Brain microvascular endothelial cell (primary cell): ENCODE results near the gene MTHFD1L.
"Not testable (repeated sequence)": the region's sequence is repeated elsewhere in the genome, so short reads cannot be mapped to it uniquely, and the experiment has no call there.

Experiments
- DNase-seq: peaks from one replicate; pipeline ENCODE4 v3.0.0-alpha.2; 2020
- H3K27ac ChIP-seq: fragments of 250-450 bp; sonication (Bioruptor Pico); 2 replicates; pipeline ENCODE4 v1.5.1; 2020; ENCODE audit warnings: mild to moderate bottlenecking, moderate library complexity
- H3K27me3 ChIP-seq: fragments of 250-450 bp; sonication (Bioruptor Pico); replicated peaks from 2 replicates; pipeline ENCODE4 v1.5.1; 2020; ENCODE audit warnings: mild to moderate bottlenecking
- H3K36me3 ChIP-seq: fragments of 250-450 bp; sonication (Bioruptor Pico); replicated peaks from 2 replicates; pipeline ENCODE4 v1.5.1; 2020; ENCODE audit warnings: mild to moderate bottlenecking
- H3K4me3 ChIP-seq: 2 replicates; pipeline ENCODE4 v1.5.1; 2011; ENCODE audit warnings: low read depth, mild to moderate bottlenecking, control low read depth, low read length, moderate library complexity
- in situ Hi-C: cut with HindIII; loops from 2 replicates; pipeline ENCODE4 v1.10.0; 2017; ENCODE audit warnings: low sequenced_read_pairs, low pct_ligation_motif_present
- TF ChIP-seq, protein P1 (sequence below): IDR thresholded peaks from 2 replicates; pipeline ENCODE4 v1.5.1; 2011; ENCODE audit warnings: low read depth, mild to moderate bottlenecking, moderate library complexity, low read length, control low read depth, inconsistent platforms; ENCODE audit errors: missing control alignments

Gene MTHFD1L

GRCh38 chr6:151075527-151075926, 210.0 kb downstream of the MTHFD1L start:
- Histone ChIP-seq H3K4me3 (no peak overlapping the region), H3K36me3 (no peaks in the 10 kb centered on the region), H3K27ac (peak overlapping the region; percentile 49), H3K27me3 (no peaks in the 10 kb centered on the region)
- no peak for DNase-seq
- TF ChIP-seq, protein P1, sequence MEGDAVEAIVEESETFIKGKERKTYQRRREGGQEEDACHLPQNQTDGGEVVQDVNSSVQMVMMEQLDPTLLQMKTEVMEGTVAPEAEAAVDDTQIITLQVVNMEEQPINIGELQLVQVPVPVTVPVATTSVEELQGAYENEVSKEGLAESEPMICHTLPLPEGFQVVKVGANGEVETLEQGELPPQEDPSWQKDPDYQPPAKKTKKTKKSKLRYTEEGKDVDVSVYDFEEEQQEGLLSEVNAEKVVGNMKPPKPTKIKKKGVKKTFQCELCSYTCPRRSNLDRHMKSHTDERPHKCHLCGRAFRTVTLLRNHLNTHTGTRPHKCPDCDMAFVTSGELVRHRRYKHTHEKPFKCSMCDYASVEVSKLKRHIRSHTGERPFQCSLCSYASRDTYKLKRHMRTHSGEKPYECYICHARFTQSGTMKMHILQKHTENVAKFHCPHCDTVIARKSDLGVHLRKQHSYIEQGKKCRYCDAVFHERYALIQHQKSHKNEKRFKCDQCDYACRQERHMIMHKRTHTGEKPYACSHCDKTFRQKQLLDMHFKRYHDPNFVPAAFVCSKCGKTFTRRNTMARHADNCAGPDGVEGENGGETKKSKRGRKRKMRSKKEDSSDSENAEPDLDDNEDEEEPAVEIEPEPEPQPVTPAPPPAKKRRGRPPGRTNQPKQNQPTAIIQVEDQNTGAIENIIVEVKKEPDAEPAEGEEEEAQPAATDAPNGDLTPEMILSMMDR: no peak
- in situ Hi-C loops: no loop called here

- TF ChIP-seq, protein P1: no peak
- no peaks in the 10 kb centered on the region for H3K27me3 ChIP-seq
- no peak for DNase-seq
- in situ Hi-C loops: no loop called here
- H3K27ac ChIP-seq: peak overlapping the region; percentile 49
- no peak overlapping the region for H3K4me3 ChIP-seq
- H3K36me3 ChIP-seq: no peaks in the 10 kb centered on the region
These were observed 210.5 kb downstream of the MTHFD1L start for GRCh38 chr6:151075930-151076555.

DNA sequence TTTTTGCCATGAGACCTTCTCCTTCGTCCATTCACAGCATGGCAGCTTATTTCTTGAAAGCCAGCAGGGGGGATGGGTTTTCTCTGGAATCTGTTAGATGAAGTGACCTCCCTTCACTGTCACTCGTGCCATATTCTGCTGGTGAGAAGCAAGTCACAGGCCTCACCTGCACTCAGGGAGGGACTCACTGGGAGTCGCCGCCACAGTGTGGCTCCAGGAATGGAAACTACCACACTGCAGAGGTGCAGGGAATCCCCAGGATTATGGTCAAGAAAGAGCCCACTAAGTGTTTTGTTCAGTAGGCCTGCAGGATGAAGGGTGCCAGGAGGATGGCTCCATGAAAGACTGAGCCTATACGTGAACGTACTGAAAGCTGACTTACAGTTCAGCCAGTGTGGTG, 213.2 kb downstream of the MTHFD1L start:
- in situ Hi-C loops: no loop called here
- no peak overlapping the region for H3K4me3 ChIP-seq
- no peak overlapping the region for H3K27ac ChIP-seq
- no peaks in the 10 kb centered on the region for H3K36me3 ChIP-seq
- no peaks in the 10 kb centered on the region for H3K27me3 ChIP-seq
- TF ChIP-seq, protein P1: no peak
- DNase-seq: no peak

DNA sequence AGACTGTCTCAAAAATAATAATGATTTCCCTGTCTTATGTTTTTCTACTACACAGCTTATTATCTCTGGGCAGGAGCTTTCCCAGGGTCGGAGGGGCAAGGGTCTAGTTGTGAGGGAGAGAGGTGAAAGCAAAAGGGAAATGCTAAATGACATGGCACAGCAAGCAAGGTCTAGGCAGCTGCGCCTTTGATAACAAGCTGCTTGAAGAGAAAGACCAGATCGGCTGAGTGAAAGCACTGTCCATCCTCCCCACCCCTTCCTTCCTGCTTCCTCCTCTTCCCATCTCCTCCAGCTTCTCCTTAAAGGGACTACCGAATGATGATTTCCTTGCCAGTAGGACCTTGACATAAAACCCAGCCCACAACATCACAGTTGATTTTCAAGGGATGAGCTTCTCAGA, 216.2 kb downstream of the MTHFD1L start:
- in situ Hi-C loops: no loop called here
- no peak for DNase-seq
- Histone ChIP-seq H3K27ac (no peak overlapping the region), H3K4me3 (no peak overlapping the region), H3K27me3 (no peaks in the 10 kb centered on the region), H3K36me3 (no peaks in the 10 kb centered on the region)
- TF ChIP-seq, protein P1: no peak

- Histone ChIP-seq H3K36me3 (no peaks in the 10 kb centered on the region), H3K27ac (no peak overlapping the region), H3K27me3 (no peaks in the 10 kb centered on the region), H3K4me3 (no peak overlapping the region)
- TF ChIP-seq, protein P1: no peak
- no peak for DNase-seq
- in situ Hi-C loops: no loop called here
These were observed 216.6 kb downstream of the MTHFD1L start for GRCh38 chr6:151082079-151082478.

DNA sequence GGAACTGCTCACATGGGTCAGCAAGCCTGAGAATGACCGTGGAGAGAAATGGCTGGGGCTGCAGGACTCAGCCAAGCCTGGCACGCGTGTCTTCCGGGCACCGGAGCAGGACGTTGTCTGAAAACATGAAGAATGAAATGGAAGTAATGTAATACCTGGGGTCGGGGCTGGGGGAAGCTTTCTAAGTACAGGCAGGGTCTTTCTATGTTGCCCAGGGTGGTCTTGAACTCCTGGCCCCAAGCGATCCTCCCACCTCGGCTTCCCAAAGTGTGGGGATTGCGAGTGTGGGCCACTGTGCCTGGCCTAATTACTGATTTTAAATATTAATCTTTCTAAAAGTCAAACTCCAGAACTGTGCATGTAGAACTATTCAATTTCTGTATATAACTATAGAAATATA, 218.8 kb downstream of the MTHFD1L start:
- in situ Hi-C loops: no loop called here
- Histone ChIP-seq H3K27ac (peak overlapping the region; percentile 27), H3K4me3 (no peak overlapping the region), H3K36me3 (no peaks in the 10 kb centered on the region), H3K27me3 (no peaks in the 10 kb centered on the region)
- no peak for DNase-seq
- TF ChIP-seq, protein P1: no peak

- DNase-seq, H3K4me3 ChIP-seq, in situ Hi-C loops, H3K36me3 ChIP-seq, H3K27ac ChIP-seq, H3K27me3 ChIP-seq: not testable (repeated sequence)
These were observed 221.6 kb downstream of the MTHFD1L start for GRCh38 chr6:151087055-151087454.
